Measurements from ENCODE around the gene MORC3.

MORC3 gene

DNA sequence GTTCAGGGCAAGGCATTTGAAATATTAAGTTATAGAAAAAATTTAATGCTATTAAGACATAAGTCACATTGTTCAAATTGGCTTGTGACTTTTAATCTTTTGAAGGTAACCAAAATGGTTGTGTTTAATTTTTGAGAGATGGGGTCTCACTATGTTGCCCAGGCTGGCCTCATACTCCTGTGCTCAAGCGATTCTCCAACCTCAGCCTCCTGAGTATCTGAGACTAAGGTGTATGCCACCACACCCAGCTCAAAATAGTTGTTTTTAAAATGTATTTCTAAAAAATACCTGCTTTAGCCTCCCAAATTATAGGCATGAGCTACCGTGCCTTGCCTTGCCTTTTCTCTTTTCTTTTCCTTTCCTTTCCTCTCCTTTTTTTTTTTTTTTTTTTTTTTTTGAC lies 39.2 kb downstream of the MORC3 start:
- Histone ChIP-seq H3K4me3 (ENCODE audit: low read length) (no peak overlapping the region), H4K20me1 (ENCODE audit: control insufficient read depth, insufficient read depth, low read depth, low read length) (no peaks in the 10 kb centered on the region), H3K36me3 (ENCODE audit: control insufficient read depth, low read length) (peaks cover 39% of the 10 kb centered on the region), H3K4me2 (ENCODE audit: low read length) (no peak overlapping the region), H3K27ac (ENCODE audit: low read depth, low read length) (no peak overlapping the region), H3K27me3 (ENCODE audit: control insufficient read depth, low read length) (no peaks in the 10 kb centered on the region), H3K79me2 (ENCODE audit: control insufficient read depth, low read length) (no peaks in the 10 kb centered on the region), H3F3A (ENCODE audit: control insufficient read depth, insufficient read depth) (no peaks in the 10 kb centered on the region), H3K9me3 (ENCODE audit: control insufficient read depth, insufficient read depth, low read length) (no peaks in the 10 kb centered on the region), H3K9me2 (replicated peaks; ENCODE audit: control insufficient read depth, low read length) (no peaks in the 10 kb centered on the region), H3K4me1 (ENCODE audit: control insufficient read depth, low read length) (no peaks in the 10 kb centered on the region)
- TF ChIP-seq, protein P1, sequence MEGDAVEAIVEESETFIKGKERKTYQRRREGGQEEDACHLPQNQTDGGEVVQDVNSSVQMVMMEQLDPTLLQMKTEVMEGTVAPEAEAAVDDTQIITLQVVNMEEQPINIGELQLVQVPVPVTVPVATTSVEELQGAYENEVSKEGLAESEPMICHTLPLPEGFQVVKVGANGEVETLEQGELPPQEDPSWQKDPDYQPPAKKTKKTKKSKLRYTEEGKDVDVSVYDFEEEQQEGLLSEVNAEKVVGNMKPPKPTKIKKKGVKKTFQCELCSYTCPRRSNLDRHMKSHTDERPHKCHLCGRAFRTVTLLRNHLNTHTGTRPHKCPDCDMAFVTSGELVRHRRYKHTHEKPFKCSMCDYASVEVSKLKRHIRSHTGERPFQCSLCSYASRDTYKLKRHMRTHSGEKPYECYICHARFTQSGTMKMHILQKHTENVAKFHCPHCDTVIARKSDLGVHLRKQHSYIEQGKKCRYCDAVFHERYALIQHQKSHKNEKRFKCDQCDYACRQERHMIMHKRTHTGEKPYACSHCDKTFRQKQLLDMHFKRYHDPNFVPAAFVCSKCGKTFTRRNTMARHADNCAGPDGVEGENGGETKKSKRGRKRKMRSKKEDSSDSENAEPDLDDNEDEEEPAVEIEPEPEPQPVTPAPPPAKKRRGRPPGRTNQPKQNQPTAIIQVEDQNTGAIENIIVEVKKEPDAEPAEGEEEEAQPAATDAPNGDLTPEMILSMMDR (IDR thresholded peaks at IDR 0.05; ENCODE audit: low read depth, low read length, poor library complexity, severe bottlenecking): no peak
- no peak for TF ChIP-seq EZH2phosphoT487 (IDR thresholded peaks at IDR 0.05; ENCODE audit: borderline replicate concordance, low read length)

DNA sequence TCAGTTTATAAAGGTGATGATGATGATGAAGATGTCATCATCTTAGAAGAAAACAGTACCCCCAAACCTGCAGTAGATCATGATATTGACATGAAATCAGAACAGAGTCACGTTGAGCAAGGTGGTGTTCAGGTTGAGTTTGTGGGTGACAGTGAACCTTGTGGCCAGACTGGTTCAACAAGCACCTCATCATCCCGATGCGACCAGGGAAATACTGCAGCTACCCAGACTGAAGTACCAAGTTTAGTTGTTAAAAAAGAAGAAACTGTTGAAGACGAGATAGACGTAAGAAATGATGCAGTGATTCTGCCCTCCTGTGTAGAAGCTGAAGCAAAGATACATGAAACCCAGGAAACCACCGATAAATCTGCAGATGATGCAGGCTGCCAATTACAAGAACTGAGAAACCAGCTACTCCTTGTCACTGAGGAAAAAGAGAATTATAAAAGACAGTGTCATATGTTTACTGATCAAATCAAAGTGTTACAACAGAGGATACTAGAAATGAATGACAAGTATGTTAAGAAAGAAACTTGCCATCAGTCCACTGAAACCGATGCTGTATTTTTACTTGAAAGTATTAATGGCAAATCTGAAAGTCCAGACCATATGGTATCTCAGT lies 49.2 kb downstream of the MORC3 start:
- H3F3A ChIP-seq (ENCODE audit: control insufficient read depth, insufficient read depth): no peaks in the 10 kb centered on the region
- no peaks in the 10 kb centered on the region for H3K4me1 ChIP-seq (ENCODE audit: control insufficient read depth, low read length)
- no peaks in the 10 kb centered on the region for H3K9me2 ChIP-seq (replicated peaks; ENCODE audit: control insufficient read depth, low read length)
- TF ChIP-seq, protein P1 (IDR thresholded peaks at IDR 0.05; ENCODE audit: low read depth, low read length, poor library complexity, severe bottlenecking): no peak
- TF ChIP-seq EZH2phosphoT487 (IDR thresholded peaks at IDR 0.05; ENCODE audit: borderline replicate concordance, low read length): no peak
- H3K4me3 ChIP-seq (ENCODE audit: low read length): no peak overlapping the region
- no peaks in the 10 kb centered on the region for H3K9me3 ChIP-seq (ENCODE audit: control insufficient read depth, insufficient read depth, low read length)
- no peak overlapping the region for H3K4me2 ChIP-seq (ENCODE audit: low read length)
- peaks cover 55% of the 10 kb centered on the region for H3K36me3 ChIP-seq (ENCODE audit: control insufficient read depth, low read length)
- H4K20me1 ChIP-seq (ENCODE audit: control insufficient read depth, insufficient read depth, low read depth, low read length): no peaks in the 10 kb centered on the region
- no peak overlapping the region for H3K27ac ChIP-seq (ENCODE audit: low read depth, low read length)
- H3K79me2 ChIP-seq (ENCODE audit: control insufficient read depth, low read length): no peaks in the 10 kb centered on the region
- H3K27me3 ChIP-seq (ENCODE audit: control insufficient read depth, low read length): no peaks in the 10 kb centered on the region

DNA sequence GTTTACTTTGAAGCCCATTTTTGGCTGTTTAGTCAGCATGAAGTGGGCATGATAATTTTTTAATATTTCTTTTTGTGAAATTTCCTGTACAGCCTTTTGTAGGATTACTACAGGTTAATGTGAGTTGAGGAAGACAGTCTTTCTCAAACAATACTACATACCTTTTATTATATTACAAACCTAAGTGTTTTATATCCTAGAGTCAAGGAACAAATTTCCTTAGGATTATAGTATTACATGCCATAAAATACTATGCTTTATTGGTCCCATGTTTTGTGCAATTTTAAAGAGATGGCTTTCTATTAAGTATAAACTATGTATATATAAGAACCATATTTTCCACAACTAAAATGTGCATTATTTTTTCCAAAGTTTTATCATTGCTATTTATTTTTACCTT lies 56.0 kb downstream of the MORC3 start:
- H3K27me3 ChIP-seq (ENCODE audit: control insufficient read depth, low read length): no peaks in the 10 kb centered on the region
- no peak overlapping the region for H3K4me3 ChIP-seq (ENCODE audit: low read length)
- H3K4me1 ChIP-seq (ENCODE audit: control insufficient read depth, low read length): no peaks in the 10 kb centered on the region
- no peaks in the 10 kb centered on the region for H3K9me2 ChIP-seq (replicated peaks; ENCODE audit: control insufficient read depth, low read length)
- TF ChIP-seq EZH2phosphoT487 (IDR thresholded peaks at IDR 0.05; ENCODE audit: borderline replicate concordance, low read length): no peak
- TF ChIP-seq, protein P1 (IDR thresholded peaks at IDR 0.05; ENCODE audit: low read depth, low read length, poor library complexity, severe bottlenecking): no peak
- H3K9me3 ChIP-seq (ENCODE audit: control insufficient read depth, insufficient read depth, low read length): no peaks in the 10 kb centered on the region
- H3K79me2 ChIP-seq (ENCODE audit: control insufficient read depth, low read length): no peaks in the 10 kb centered on the region
- H3K4me2 ChIP-seq (ENCODE audit: low read length): no peak overlapping the region
- H4K20me1 ChIP-seq (ENCODE audit: control insufficient read depth, insufficient read depth, low read depth, low read length): no peaks in the 10 kb centered on the region
- H3F3A ChIP-seq (ENCODE audit: control insufficient read depth, insufficient read depth): no peaks in the 10 kb centered on the region
- peaks cover 22% of the 10 kb centered on the region for H3K36me3 ChIP-seq (ENCODE audit: control insufficient read depth, low read length)
- no peak overlapping the region for H3K27ac ChIP-seq (ENCODE audit: low read depth, low read length)
